Measurements from ENCODE around the gene IGFBP6.
"Not testable (repeated sequence)": the region's sequence is repeated elsewhere in the genome, so short reads cannot be mapped to it uniquely, and the experiment has no call there.

IGFBP6 gene

DNA sequence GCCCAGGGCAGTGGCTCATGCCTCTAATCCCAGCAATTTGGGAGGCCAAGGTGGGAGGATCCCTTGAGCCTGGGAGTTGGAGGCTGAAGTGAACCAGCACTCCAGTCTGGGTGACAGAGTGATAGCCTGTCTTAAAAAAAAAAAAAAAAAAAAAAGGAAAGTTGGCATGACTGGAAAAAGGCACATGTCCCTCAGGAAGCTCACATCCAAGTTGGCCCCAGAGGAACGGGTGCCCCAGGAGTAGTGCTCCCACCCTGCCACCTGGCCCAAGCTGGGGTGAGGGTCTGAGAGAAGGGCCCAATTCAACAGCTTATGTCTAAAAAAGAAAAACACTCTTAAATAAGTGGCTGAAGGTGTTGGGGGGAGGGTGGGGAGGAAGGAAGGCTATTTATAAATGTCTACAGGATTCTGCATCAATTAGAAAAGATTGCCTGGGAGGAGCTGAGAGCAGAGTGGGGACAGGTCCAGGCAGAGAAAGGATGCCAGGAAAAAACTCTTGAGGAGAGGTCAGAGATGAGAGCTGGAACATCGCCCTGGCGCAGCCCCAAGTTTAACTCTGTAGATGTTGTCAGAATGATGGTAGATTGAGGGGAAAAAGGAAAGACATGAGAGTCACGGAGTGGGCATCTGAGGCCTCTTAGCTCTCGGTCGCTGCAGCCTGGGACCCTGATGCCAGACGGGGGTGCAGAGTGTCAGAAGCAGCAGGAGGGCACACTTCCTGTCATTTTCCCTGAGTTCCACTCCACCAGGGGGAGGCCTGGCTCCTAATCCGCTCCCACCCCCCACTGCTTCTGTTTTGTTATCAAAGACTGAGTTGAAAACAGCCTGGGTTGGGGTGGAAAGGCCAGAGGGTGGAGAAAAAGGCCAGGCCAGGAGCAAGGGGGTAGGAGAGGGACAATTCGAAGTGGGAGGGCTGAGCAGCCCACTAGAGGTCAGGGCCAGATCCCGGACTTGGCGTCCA, 25.6 kb upstream of the IGFBP6 start:
- DNase-seq = no peak

DNA sequence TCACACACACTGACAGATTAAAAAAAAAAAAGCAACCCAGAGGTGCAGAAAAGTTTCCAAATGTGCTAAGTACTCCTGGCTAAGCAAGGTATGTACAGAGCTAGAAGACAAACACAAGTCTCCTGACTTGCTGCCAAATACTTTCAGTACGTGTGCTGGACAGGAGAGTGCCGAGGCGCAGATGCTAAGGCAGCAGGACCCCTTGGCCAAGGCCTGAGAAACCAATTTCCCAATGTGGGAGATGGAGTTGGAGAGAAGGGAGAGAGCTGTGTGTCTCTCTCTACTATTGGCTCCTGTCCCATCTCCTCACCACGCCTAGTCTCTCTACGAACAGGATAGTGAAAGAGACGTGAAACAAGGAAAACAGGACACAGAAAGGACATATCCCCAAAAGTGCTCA, 23.6 kb upstream of the IGFBP6 start:
- DNase-seq = no peak

DNA sequence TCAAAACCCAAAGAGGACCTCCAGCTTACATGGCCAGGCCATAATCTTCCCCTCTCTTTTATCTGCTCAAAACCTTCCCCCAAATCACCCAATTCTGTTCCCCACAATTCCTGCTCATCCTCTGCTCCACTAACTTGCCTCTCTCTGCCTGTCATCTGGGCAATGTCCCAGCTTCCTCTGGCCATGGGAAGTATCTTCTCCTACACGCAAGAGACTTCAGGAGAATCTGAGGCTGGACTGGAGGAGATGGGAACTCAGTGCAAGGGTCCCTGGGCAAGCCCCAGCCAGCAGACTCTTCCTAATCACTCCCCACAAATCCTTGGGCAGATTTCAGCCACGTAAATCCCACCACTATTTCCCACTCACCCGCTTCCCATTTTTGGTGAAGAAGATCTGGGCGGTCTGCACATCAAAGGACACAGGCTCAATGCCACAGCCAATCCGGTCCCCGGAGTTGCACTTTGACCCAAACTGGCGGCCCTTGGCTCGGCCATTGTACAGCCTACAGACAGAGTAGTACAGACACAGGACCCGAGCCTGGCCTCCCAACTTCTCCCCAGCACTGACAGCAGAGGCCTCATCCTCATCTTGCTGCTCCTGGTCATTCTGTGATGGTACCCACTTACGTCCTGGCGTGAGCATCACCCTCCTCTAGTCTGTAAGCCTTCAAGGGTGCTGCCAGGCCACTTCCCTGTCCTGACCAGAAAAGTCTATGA, 23.0 kb upstream of the IGFBP6 start:
- DNase-seq = no peak

DNA sequence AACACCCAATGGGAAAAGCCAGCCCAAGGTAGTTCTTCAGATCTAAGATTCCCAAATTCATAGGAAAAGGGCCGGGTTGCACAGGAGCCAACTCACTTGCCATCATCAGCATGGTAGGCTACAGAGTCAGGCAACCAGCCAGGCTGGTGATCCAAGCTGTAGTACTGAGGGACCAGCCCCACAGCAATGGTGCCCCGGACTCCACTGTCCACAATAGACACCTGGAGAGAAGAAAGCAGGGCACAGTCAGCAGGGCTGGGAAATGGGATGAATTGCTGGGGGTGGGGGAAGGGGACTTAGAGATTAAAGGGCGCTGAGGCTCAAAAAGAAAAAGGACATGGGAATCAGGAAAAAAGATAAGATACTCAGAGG, 22.5 kb upstream of the IGFBP6 start:
- no peak for DNase-seq

DNA sequence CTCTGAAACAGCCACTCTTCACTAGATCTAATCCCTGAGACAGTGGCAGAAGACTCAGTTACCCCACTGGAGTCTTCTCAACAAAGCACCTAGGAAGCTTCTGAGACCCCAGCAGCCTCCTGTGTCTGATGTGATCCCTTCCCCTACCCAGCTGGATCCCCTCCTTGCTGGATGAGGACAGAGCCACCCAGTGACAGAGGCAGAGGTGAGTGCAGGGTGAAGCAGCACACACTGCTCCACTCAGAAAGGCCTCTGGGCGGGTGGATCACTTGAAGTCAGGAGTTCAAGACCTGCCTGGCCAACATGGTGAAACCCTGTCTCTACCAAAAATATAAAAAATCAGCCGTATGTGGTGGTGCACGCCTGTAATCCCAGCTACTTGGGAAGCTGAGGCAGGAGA, 21.0 kb upstream of the IGFBP6 start:
- DNase-seq = no peak

DNA sequence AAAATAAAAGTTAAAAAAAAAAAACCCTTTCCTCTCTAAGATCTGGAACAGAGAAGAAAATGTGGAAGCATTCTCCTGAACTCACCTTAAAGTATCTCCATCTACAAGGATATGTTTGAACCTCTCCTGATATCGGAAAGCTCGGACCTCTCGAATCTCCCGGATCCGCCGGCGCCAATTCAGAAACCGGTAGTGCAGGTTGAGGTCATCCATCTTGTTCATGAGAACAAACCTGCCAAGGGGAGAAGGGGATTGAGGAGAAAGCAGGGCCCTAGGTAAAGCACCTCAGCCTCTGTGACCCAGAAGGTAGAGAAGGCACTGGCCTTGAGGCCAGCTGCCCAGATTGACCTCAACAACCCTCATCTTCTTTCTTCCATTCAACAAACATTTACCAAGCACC, 20.4 kb upstream of the IGFBP6 start:
- DNase-seq = no peak

DNA sequence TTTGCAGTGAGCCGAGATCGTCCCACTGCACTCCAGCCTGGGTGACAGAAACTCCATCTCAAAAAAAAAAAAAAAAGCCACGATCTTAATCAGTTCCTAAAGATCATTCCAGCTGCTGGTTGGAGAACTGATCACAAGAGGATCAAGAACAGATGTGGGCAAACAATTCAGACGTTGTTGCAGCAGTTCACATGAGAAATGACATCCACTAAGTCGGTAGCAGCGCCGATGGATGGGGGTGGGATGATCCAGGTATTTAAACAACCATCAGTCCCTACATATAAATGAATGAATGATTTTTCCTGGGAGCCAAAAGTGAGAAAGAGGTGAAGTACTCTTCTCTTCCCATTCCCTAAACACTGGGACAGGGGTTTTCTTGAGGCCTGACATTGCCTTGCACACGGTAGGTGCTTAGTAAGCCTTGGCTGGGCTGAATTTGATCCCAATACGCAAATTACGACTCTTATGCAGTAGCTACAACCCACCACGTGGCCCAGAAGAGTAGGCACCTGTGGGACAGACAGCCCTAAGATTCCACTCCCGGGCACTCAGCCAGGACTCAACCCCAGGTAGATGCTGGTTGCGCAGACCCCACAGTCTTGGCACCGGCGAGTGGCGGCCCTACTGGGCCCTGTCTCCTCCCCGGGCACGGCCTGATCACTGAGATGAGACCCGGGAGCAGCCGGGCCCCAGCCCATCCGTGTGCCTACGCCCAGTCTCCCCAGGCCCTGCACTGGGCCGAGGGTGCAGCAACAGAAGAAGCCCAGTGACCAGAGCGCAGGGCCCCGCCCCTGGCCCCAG, 18.8 kb upstream of the IGFBP6 start:
- no peak for DNase-seq

DNA sequence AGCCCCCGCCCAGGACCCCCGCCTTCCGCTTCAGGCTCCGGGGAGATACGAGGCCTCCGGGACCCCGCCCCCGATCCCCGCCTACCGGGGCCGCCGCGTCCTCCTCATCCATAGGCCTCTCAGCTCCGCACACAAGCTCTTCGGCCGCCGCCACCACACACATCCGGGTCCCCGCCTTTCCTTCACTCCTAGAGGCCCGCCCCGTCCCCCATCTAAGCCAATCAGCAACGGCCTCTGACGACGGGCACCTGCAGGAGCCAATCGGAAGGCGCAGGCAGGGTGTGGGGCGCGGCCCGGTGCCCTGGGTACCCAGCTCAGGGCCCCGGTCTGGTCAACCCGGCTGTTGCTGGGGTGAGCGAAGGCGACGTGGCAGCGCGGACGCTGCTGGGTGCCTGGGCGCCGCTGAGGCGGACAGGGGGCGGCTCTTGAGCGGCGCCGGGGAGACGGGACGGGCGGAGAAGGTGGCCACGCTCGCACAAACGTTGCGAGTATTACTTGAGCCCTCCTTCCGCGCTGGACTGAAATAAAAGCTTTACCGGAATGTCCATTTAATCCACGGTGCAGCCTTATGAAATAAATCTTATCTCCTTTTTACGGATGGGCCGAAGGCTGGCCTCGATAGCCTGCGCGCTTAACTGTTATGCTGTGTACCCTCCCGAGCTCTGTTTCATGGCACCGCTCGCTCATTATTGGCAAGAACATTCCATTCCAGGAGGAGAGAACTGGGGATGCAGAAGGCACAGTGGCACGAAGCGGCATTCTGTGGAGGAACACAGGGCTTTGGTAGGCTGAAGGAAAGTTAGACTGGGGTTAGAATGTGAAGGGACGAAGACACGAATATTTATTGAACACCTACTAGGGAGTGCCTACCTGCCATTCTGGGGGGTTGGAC, 18.0 kb upstream of the IGFBP6 start, which contains the start of gene SPRYD3:
SPRYD3 (minus strand) TSS at position 165 of the 892 bp plus-strand sequence; CDS start at position 108, 57 bp downstream.
- DNase-seq = peak; percentile 94

DNA sequence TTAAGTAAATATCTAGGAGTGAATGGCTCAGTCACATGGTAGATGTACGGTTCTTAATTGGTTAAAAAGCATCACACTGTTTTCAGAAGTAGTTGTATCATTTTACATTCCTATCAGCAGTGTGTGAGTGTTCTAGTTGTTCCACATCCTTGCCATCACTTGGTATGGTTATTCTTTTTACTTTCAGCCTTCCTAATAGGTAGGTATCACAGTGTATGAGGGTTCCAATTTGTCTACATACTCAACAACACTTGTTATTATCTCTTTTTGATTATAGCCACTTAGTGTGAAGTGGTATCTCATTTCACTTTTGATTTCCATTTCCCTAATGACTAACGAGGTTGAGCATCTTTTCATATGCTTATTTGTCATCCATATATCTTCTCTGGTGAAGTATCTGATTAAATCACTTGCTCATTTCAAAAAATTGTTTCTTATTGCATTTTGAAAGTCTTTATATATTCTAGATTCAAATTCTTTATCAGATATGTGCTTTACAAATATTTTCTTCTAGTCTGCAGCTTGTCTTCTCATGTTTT, 14.8 kb upstream of the IGFBP6 start:
- DNase-seq = no peak

DNA sequence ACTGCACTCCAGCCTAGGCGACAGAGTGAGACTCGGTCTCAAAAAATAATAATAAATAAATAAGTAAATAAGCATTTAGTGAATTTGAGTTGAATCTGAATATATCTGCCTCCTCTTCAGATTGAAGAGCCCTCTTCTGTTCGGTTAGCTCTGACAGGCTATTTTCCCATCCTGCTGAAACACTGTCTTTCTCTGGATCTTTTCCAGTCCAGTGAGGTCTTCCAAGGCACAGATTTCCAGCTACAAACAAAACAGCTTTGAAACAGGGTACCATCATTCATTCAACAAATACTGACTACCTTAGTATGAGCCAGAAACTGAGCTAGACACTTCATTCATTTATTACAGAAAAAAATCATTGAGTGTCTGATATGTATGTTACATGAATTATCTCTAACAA, 11.1 kb upstream of the IGFBP6 start:
- DNase-seq = no peak

DNA sequence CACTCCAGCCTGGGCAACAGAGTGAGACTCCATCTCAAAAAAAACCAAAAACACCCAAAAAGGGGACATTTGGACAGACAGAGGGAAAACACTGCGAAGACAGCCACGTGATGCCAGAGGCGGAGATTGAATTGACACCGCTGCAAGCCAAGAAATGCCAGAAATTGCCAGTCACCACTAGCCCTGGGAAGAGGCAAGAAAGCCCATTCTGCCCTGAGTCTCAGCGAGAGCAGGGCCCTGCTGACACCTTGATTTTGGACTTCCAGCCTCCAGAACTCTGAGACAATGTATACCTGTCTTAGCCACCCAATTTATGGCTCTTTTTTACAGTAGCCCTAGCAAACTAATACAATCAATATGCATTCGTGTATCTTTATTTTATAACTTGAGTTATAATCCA, 7.4 kb upstream of the IGFBP6 start:
- DNase-seq = no peak

DNA sequence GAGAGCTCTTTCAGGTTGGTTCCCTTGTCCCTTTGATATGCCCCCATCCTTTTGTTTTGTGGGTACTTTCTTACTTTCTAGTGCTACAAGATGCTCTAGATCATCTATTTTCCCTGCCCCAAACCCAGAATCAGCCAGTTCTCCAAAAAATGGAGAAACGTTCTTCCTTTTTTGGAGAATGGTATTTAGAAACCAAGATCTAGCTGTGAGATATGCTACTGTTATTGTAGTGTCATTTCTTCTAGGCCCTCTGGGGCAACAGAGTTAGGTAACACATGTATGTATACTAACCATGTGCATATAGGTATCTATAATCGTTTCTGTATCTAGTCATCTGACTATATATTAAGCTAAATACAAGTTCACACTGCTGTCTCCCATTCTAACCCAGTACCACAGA, 6.9 kb upstream of the IGFBP6 start:
- DNase-seq = no peak

DNA sequence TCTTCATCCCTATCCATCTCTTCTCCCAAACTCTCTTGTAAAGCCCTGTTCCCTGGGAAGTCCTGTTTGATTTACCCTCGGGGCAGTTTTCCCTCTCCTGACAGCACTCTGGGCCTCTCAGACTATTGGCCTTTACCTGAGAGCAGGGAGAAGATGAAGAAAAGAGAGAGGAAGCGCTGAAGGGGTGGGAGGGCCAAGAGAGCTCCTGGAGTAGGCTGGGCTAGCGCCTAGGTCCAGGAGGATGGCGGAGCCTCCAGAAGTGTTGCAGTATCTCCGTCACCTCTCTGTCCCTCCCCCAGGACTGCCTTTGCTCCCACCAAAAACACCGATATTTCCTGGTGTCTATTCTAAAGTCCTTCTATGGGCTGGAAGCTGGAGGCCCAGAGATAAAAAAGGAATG, 5.7 kb upstream of the IGFBP6 start:
- DNase-seq = no peak

DNA sequence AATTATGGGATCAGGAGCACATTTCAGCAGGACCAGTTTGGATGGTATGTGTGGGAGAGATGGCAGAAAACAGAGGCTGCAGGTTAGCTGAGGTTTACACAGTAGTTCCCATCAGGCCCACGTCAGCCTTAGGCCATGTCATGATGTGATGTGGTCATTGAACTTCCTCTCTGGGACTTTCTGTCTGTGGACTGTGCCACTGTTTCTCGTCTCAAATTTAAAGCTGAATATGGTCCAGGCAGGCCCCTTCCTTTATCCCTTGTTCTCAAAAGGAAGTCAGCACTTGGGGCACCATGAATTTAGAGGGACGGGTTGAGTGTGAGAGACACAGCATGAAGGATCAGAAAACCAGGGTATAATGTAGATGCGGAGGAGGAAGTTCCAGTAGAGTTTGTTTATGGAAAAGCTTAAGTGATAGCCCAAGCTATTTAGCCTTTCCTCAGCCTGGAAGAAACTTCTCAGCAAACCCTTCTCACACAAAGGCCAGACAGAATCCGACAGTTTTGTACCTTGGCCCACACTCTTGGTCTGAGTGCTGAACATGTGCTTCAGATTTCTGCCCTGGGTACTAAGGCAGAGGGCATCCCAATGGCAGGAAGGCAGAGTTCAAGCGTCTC, 3.6 kb upstream of the IGFBP6 start:
- no peak for DNase-seq

DNA sequence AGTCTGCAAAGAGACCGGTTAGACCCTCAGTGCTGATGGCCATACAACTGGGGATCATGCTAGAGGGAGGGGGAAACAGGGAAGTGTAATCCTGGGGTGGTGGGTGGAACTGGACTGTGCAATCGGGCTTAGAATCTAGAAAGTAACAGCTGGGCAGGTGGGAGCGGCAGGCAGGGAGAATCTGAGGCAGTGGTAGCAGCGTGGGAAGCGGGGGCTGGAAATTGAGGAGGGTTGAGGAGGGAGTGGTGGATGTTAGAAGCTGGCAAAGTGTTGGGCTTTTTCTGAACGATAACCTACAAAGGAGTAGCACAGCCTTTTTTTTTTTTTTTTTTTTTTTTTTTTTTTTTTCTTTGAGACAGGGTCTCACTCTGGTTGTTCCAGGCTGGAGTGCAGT, 3.1 kb upstream of the IGFBP6 start:
- DNase-seq = no peak

DNA sequence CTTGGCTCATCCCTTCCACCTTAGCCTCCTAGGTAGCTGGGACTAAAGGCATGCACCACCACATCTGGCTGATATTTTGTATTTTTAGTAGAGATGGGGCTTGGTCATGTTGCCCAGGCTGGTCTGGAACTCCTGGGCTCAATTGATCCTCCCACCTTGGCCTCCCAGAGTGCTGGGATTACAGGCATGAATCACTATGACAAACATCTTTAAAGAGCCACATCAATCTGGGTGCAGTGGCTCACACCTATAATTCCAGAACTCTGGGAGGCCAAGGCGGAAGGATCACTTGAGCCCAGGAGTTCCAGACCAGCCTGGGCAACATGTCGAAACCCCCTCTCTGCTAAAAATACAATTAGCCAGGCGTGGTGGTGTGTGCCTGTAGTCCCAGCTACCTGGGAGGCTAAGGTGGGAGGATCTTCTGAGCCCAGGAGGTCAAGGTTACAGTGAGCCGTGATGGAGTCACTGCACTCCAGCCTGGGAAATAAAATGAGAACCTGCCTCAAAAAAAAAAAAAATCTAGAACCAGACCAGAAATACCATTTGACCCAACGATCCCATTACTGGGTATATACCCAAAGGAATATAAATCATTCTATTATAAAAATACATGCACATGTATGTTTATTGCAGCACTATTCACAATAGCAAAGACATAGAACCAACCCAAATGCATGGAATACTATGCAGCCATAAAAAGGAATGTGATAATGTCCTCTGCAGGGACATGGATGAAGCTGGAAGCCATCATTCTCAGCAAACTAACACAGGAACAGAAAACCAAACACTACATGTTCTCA, 2.5 kb upstream of the IGFBP6 start:
- DNase-seq = not testable (repeated sequence)

DNA sequence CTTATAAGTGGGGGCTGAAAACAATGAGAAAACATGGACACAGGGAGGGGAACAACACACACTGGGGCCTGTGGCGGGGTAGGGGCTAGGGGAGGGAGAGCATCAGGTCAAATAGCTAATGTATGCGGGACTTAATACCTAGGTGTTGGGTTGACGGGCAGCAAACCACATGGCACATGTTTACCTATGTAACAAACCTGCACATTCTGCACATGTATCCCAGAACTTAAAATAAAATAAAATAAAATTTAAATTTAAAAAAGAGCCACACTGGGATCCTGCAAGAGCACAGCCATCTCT, 1.9 kb upstream of the IGFBP6 start:
- DNase-seq = not testable (repeated sequence)

DNA sequence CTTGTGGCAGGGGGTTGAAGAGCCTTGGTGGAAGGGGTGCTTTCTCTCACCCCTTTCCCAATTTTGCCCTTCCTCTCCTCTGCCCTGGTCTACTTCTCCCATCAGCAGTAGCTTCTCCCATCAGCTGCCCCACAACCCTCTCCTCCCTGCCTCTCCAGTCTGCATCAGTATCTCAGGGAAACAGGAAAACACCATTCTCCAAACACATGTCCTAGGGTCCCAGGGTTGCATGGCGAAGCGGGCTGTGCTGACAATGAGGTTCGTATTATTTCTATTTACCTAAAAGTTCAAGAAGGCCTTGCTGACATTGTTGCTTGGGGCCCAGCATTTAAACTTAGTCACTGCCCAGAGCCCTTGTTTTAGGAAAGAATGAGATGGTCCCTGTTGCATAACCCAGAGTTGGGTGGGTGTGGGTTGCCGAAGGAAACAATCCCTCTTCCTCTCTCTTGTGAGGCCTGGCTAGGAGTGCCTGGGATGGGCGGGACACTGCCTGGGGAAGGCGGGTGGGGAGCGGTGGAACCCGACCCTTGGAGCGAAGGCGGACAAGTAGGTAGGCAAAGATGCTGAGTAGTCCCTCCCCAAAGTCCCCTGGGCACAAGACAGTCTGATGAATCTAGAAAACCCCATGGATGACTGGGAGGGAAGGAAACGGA, 1.3 kb upstream of the IGFBP6 start:
- DNase-seq = no peak

DNA sequence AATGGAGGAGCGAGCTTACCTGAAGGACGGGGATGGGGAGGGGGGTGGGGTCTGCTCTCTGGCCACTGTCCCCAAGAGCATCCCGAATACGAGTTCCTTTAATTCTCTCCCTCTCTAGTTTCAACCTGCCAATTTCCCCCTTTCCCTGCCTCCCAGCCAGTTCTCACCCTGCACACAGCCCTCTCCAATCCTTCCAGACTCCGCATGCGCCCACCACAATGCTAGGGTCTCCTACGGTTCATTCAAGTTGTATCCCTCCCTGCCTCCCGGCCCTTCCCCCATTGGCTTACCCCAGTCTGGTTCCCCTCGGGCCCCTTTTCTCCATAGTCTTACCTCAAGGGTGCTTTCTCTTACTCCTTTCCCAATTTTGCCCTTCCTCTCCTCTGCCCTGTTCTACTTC, 708 bp upstream of the IGFBP6 start:
- DNase-seq = no peak

DNA sequence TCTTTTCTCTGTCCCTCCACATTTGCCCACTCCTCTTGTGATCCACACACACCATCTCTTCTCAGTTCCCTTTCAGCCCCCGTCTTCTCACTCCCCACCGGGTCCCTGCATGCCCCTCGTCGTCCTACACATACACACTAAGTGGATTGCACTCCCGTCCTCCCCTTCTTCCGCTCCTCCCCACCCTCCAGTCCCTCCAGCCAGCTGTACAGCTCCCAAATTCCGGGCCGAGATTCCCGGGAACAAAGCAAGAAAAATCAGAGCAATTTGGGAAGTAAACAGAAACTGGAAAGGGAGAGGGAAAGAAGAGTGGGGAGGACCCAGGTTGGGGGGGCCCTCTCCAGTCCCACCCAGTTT, 282 bp upstream of the IGFBP6 start:
- no peak for DNase-seq

All from hematopoietic multipotent progenitor cell treated with erythropoietin and hydrocortisone succinate and interleukin-3 and kit ligand, for 8 days (in vitro differentiated cells).